ENCODE data around the gene ATP2A3. TPM values are rescaled to one million over a fixed set of nuclear protein-coding genes. Genes with fewer than 3 reads are reported as not detected.

ATP2A3 gene
- total and polyA plus RNA-seq, 12 donors: 1.3 to 29.1 (median 15.9) TPM

DNA sequence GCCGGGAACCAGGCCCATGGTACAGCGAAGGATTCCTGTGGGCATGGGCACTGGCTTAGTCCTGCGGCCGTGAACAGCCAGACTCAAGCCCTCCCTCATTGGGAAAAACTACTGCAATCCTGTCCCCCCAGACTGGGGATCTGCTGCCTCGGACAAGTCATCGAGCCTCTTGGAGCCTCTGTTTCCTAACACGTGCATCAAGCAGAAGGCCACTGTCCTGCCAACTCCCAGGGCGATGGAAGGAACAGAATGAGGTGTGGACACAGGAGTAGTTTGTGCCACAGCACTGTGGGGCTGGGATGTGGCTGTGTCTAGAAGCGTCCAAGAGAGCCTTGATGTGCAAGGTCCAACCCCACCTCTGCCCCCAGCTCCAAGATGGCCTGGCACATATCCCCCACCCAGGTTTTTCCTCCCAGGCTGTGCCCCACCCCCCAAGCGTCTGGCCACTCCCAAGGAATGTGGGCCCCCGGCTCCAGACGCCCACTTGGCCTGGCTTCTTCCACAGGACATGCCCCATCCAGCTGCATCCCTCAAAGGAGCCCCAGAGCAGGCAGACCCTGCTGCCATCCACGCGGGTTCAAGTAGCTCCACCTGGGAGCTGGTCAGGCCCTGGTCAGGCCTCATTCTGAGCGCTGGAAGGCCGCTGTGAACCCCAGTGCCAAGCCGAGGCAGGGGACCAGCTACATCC, 74.8 kb downstream of the ATP2A3 start:
- intact Hi-C loops (cut with DNase I): no loop called here

DNA sequence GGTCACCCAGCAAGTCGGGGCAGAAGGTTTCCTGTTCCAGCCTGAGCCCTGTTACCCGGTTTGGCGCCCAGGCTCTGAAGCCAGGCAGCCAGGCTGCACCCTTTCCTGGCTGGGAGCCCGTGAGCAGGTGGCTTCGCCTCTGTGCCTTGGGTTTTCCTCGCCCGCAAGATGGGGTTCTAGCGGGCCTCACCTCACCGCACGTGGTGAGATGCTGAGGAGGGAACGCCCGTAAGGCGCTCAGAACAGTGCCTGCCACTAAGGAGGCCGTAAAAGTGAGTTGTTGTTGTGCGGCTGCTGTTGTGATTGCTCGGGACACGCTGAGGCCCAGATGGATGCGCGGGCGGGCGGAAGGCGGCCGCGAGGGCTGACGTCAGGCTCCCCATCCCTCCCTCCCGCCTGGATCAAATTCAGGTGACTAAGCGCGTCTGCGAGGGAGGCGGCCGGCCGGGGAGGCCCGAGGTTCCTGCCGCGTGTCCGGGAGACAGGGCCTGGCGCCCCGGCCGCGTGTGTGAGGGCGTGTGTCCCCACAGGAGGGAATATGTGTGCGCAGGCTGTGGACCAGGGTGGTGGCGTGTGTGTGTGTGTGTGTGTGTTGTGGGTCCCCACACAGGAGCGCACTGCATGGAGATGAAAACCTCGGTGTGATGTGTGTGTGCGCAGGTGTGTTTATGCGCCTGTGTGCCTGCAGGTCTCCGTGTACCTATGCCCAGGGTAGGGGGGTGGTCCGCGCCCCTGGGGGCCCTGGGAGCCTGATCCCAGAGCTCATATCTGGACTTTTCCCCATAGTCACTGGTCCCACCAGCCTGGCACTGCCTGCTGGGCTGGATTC, 75.7 kb downstream of the ATP2A3 start:
- TF ChIP-seq POLR2A (IDR thresholded peaks at IDR 0.05): peak in 1 of 2 donors; percentile 12
- TF ChIP-seq, protein P1, sequence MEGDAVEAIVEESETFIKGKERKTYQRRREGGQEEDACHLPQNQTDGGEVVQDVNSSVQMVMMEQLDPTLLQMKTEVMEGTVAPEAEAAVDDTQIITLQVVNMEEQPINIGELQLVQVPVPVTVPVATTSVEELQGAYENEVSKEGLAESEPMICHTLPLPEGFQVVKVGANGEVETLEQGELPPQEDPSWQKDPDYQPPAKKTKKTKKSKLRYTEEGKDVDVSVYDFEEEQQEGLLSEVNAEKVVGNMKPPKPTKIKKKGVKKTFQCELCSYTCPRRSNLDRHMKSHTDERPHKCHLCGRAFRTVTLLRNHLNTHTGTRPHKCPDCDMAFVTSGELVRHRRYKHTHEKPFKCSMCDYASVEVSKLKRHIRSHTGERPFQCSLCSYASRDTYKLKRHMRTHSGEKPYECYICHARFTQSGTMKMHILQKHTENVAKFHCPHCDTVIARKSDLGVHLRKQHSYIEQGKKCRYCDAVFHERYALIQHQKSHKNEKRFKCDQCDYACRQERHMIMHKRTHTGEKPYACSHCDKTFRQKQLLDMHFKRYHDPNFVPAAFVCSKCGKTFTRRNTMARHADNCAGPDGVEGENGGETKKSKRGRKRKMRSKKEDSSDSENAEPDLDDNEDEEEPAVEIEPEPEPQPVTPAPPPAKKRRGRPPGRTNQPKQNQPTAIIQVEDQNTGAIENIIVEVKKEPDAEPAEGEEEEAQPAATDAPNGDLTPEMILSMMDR (IDR thresholded peaks at IDR 0.05): no peak
- WGBS, 4 donors: 76 to 86% (median 77%) methylated on average over 41 to 50 of the region's 50 CpGs
- peaks cover 58 to 66% of the 10 kb centered on the region in 2 donors for H3K4me1 ChIP-seq (replicated peaks in 1 of 2)
- no peak overlapping the region for H3K4me3 ChIP-seq
- intact Hi-C loops (cut with DNase I): no loop called here
- no peaks in the 10 kb centered on the region for H3K27me3 ChIP-seq
- H3K36me3 ChIP-seq (replicated peaks in 1 of 2): peaks cover 0 to 18% of the 10 kb centered on the region in 2 donors
- peak; percentile 38 to 94 (median 61) for DNase-seq
- no peaks in the 10 kb centered on the region for H3K9me3 ChIP-seq (replicated peaks in 1 of 3)
- H3K27ac ChIP-seq: peak overlapping the region in 4 of 5 donors; percentile 21 to 91 (median 91)

More for the DNA sequence above, 74.8 kb downstream of the ATP2A3 start:
- Histone ChIP-seq H3K9me3 (replicated peaks in 1 of 3) (no peaks in the 10 kb centered on the region), H3K27ac (peak overlapping the region in 4 of 5 donors; percentile 52 to 91 (median 91)), H3K36me3 (replicated peaks in 1 of 2) (peaks cover 0 to 9% of the 10 kb centered on the region in 2 donors), H3K4me1 (replicated peaks in 1 of 2) (peaks cover 67 to 75% of the 10 kb centered on the region in 2 donors), H3K4me3 (peak overlapping the region in 1 of 4 donors; percentile 4), H3K27me3 (no peaks in the 10 kb centered on the region)
- 68 to 100% (median 76%) methylated on average over 4 to 17 of the region's 17 CpGs for WGBS, 4 donors
- no peak for DNase-seq
- no peak for TF ChIP-seq POLR2A (IDR thresholded peaks at IDR 0.05)
- TF ChIP-seq, protein P1 (IDR thresholded peaks at IDR 0.05): no peak

DNA sequence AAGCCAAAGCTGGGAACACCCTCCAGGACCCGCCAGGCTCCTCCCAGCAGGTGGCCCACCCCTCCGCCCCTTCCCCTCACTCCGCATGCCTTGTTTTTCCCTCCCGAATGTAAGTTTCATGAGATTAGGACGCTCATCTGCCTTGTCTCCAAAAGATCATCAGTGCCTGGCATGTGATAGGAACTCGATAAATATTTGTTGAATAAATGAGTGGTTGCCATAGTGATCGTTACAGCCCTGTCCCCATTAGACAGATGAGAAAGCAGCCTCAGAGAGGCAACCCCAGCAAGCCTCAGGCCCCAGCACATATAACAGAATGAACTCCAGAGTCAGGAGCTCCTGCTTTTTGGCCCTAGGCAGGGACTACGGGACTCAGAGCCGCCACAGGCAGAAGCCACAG, 76.4 kb downstream of the ATP2A3 start:
- H3K27ac ChIP-seq: peak overlapping the region in 4 of 5 donors; percentile 13 to 91 (median 56)
- peaks cover 0 to 23% of the 10 kb centered on the region in 2 donors for H3K36me3 ChIP-seq (replicated peaks in 1 of 2)
- TF ChIP-seq, protein P1 (IDR thresholded peaks at IDR 0.05): no peak
- intact Hi-C loops (cut with DNase I): no loop called here
- no peaks in the 10 kb centered on the region for H3K27me3 ChIP-seq
- 71 to 79% (median 75%) methylated on average over 8 to 9 of the region's 9 CpGs for WGBS, 4 donors
- no peaks in the 10 kb centered on the region for H3K9me3 ChIP-seq (replicated peaks in 1 of 3)
- H3K4me1 ChIP-seq (replicated peaks in 1 of 2): peaks cover 54 to 62% of the 10 kb centered on the region in 2 donors
- no peak overlapping the region for H3K4me3 ChIP-seq
- DNase-seq: no peak

DNA sequence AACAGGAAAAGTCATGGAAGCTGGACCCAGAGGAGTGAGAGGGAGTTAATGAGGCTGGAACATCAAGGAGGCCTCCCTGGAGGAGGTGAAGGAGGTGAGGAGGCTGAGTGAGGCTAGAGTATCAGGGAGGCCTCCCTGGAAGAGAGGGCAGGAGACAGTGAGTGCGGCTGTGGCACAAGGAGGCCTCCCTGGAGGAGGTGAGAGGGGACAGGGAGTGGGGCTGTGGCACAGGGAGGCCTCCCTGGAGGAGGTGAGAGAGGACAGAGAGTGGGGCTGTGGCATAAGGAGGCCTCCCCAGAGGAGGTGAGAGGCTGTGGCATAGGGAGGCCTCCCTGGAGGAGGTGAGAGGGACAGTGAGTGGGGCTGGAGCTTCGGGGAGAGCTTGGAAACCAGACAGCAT, 76.8 kb downstream of the ATP2A3 start:
- no peaks in the 10 kb centered on the region for H3K27me3 ChIP-seq
- H3K36me3 ChIP-seq (replicated peaks in 1 of 2): peaks cover 0 to 27% of the 10 kb centered on the region in 2 donors
- H3K4me1 ChIP-seq (replicated peaks in 1 of 2): peaks cover 54 to 62% of the 10 kb centered on the region in 2 donors
- H3K9me3 ChIP-seq (replicated peaks in 1 of 3): no peaks in the 10 kb centered on the region
- no peak for DNase-seq
- peak overlapping the region in 3 of 5 donors; percentile 66 to 91 (median 91) for H3K27ac ChIP-seq
- intact Hi-C loops (cut with DNase I): no loop called here
- 61 to 85% (median 79%) methylated on average over 2 of the region's 2 CpGs for WGBS, 4 donors
- no peak for TF ChIP-seq POLR2A (IDR thresholded peaks at IDR 0.05)
- TF ChIP-seq, protein P1 (IDR thresholded peaks at IDR 0.05): no peak
- no peak overlapping the region for H3K4me3 ChIP-seq

Measured in adrenal gland (tissue), 12 donors.